Right lung (tissue), 5 donors: ENCODE results near the gene HOXB1. TPM values are rescaled to one million over a fixed set of nuclear protein-coding genes. Genes with fewer than 3 reads are reported as not detected.
"Not testable (repeated sequence)": the region's sequence is repeated elsewhere in the genome, so short reads cannot be mapped to it uniquely, and the experiment has no call there.

Source experiments
- DNase-seq, 2 donors: peaks; one replicate each; pipeline ENCODE4 v3.0.0-alpha.2; 2013
- polyA plus RNA-seq, 5 donors: library from polyadenylated mRNA; unstranded; fragments of 120-200 nt; gene quantifications; one replicate each; pipeline versions ENCODE4 v1.2.1 to v1.2.3, GENCODE V29; 2013; ENCODE audit warnings: inconsistent platforms in 1 of 5, low replicate concordance in 1 of 5; ENCODE audit not compliant: insufficient read length in 5 of 5, insufficient read depth in 1 of 5

Gene HOXB1
- polyA plus RNA-seq, 5 donors: 0.05 to 0.27 (median 0.16) TPM; not detected in 1

- DNase-seq: no peak
Measured at GRCh38 chr17:48523010-48523409, 7.8 kb downstream of the HOXB1 start.

- peak; percentile 56 to 63 for DNase-seq
Measured at GRCh38 chr17:48522031-48522653, 8.7 kb downstream of the HOXB1 start.

- no peak for DNase-seq
Measured at GRCh38 chr17:48520631-48521079, 10.2 kb downstream of the HOXB1 start.

GRCh38 chr17:48519427-48519826, 11.4 kb downstream of the HOXB1 start:
- no peak for DNase-seq

GRCh38 chr17:48517478-48517877, 13.3 kb downstream of the HOXB1 start:
- no peak for DNase-seq

GRCh38 chr17:48515925-48516900, 14.6 kb downstream of the HOXB1 start:
- no peak for DNase-seq

- no peak for DNase-seq
Measured at GRCh38 chr17:48514477-48514876, 16.3 kb downstream of the HOXB1 start.

- no peak for DNase-seq
Measured at GRCh38 chr17:48513666-48514455, 16.9 kb downstream of the HOXB1 start.

GRCh38 chr17:48513097-48513496, 17.7 kb downstream of the HOXB1 start:
- no peak for DNase-seq

- DNase-seq: no peak
Measured at GRCh38 chr17:48510761-48511604, 19.8 kb downstream of the HOXB1 start.

GRCh38 chr17:48510381-48510760, 20.4 kb downstream of the HOXB1 start:
- no peak for DNase-seq

- not testable (repeated sequence) for DNase-seq
Measured at GRCh38 chr17:48509708-48510107, 21.1 kb downstream of the HOXB1 start.

GRCh38 chr17:48506246-48506645, 24.6 kb downstream of the HOXB1 start:
- DNase-seq: no peak

- no peak for DNase-seq
Measured at GRCh38 chr17:48505788-48506187, 25.0 kb downstream of the HOXB1 start.

- no peak for DNase-seq
Measured at GRCh38 chr17:48504953-48505352, 25.9 kb downstream of the HOXB1 start.

GRCh38 chr17:48503747-48504146, 27.1 kb downstream of the HOXB1 start:
- no peak for DNase-seq

GRCh38 chr17:48502901-48503300, 27.9 kb downstream of the HOXB1 start:
- no peak for DNase-seq

GRCh38 chr17:48502312-48502711, 28.5 kb downstream of the HOXB1 start:
- no peak for DNase-seq

- peak in 1 of 2 donors; percentile 61 for DNase-seq
Measured at GRCh38 chr17:48500435-48501426, 30.1 kb downstream of the HOXB1 start.
